ENCODE data around the gene MTHFD1L. TPM values are rescaled to one million over a fixed set of nuclear protein-coding genes. Genes with fewer than 3 reads are reported as not detected.
"Not testable (repeated sequence)": the region's sequence is repeated elsewhere in the genome, so short reads cannot be mapped to it uniquely, and the experiment has no call there.

MTHFD1L gene
- total RNA-seq, 8 experiments from 2014 or later: 23.0 to 82.3 (median 37.5) TPM

- Histone ChIP-seq H3K4me3 (no peak overlapping the region), H3K27ac (no peak overlapping the region), H3K4me1 (replicated peaks in 1 of 2) (no peaks in the 10 kb centered on the region)
- 80 to 100% (median 100%) methylated on average over 1 to 5 of the region's 5 CpGs; no CpG with 5 or more reads in 5 of the 10 experiments for WGBS, 10 experiments
- in situ Hi-C loops (cut with MboI; ENCODE audit: low pct_unique_long_range_greater_than_20kb in 2 of 9, low sequenced_read_pairs in 9 of 9, unreplicated experiment in 9 of 9): no loop called here
- ATAC-seq (replicated peaks in 6 of 8): no peak
Observed at GRCh38 chr6:151113641-151114040, 248.1 kb downstream of the MTHFD1L start.

GRCh38 chr6:151118461-151119123 lies 253.1 kb downstream of the MTHFD1L start:
- ATAC-seq (replicated peaks in 6 of 8): no peak
- H3K4me1 ChIP-seq (replicated peaks in 1 of 2): peaks cover 15 to 17% of the 10 kb centered on the region in 2 donors
- no peak overlapping the region for H3K4me3 ChIP-seq
- in situ Hi-C loops (cut with MboI; ENCODE audit: low pct_unique_long_range_greater_than_20kb in 2 of 9, low sequenced_read_pairs in 9 of 9, unreplicated experiment in 9 of 9): no loop called here
- no peak overlapping the region for H3K27ac ChIP-seq
- 57 to 100% (median 88%) methylated on average over 1 to 8 of the region's 8 CpGs; no CpG with 5 or more reads in 2 of the 10 experiments for WGBS, 10 experiments

- peak in 5 of 8 experiments; percentile 91 to 97 (median 94) for ATAC-seq (replicated peaks in 6 of 8)
- 0 to 100% (median 30%) methylated on average over 2 to 8 of the region's 11 CpGs; no CpG with 5 or more reads in 1 of the 10 experiments for WGBS, 10 experiments
- H3K27ac ChIP-seq: peak overlapping the region in 1 of 2 donors; percentile 25
- H3K4me3 ChIP-seq: no peak overlapping the region
- H3K4me1 ChIP-seq (replicated peaks in 1 of 2): peaks cover 15 to 17% of the 10 kb centered on the region in 2 donors
- in situ Hi-C loops (cut with MboI; ENCODE audit: low pct_unique_long_range_greater_than_20kb in 2 of 9, low sequenced_read_pairs in 9 of 9, unreplicated experiment in 9 of 9): no loop called here
Observed at GRCh38 chr6:151119823-151120524, 254.5 kb downstream of the MTHFD1L start.

GRCh38 chr6:151121900-151122299 lies 256.4 kb downstream of the MTHFD1L start:
- in situ Hi-C loops (cut with MboI; ENCODE audit: low pct_unique_long_range_greater_than_20kb in 2 of 9, low sequenced_read_pairs in 9 of 9, unreplicated experiment in 9 of 9): no loop called here
- WGBS, 10 experiments: 67 to 100% (median 100%) methylated on average over 1 of the region's 1 CpG; no CpG with 5 or more reads in 6 of the 10 experiments
- no peak for ATAC-seq (replicated peaks in 6 of 8)
- Histone ChIP-seq H3K4me1 (replicated peaks in 1 of 2) (peaks cover 15 to 17% of the 10 kb centered on the region in 2 donors), H3K4me3 (no peak overlapping the region), H3K27ac (no peak overlapping the region)

- H3K27ac ChIP-seq; in situ Hi-C loops (cut with MboI; ENCODE audit: low pct_unique_long_range_greater_than_20kb in 2 of 9, low sequenced_read_pairs in 9 of 9, unreplicated experiment in 9 of 9); H3K4me3 ChIP-seq; ATAC-seq (replicated peaks in 6 of 8): not testable (repeated sequence)
- peaks cover 15 to 17% of the 10 kb centered on the region in 2 donors for H3K4me1 ChIP-seq (replicated peaks in 1 of 2)
- WGBS, 10 experiments: 90 to 100% (median 97%) methylated on average over 1 to 7 of the region's 8 CpGs; no CpG with 5 or more reads in 1 of the 10 experiments
Observed at GRCh38 chr6:151123641-151124040, 258.1 kb downstream of the MTHFD1L start.

GRCh38 chr6:151125242-151125641 lies 259.7 kb downstream of the MTHFD1L start:
- in situ Hi-C loops (cut with MboI; ENCODE audit: low pct_unique_long_range_greater_than_20kb in 2 of 9, low sequenced_read_pairs in 9 of 9, unreplicated experiment in 9 of 9); H3K27ac ChIP-seq; ATAC-seq (replicated peaks in 6 of 8); H3K4me3 ChIP-seq; H3K4me1 ChIP-seq (replicated peaks in 1 of 2): not testable (repeated sequence)
- 33 to 100% (median 63%) methylated on average over 1 of the region's 2 CpGs; no CpG with 5 or more reads in 3 of the 10 experiments for WGBS, 10 experiments

GRCh38 chr6:151125651-151126416 lies 260.3 kb downstream of the MTHFD1L start:
- H3K4me1 ChIP-seq (replicated peaks in 1 of 2); H3K27ac ChIP-seq; in situ Hi-C loops (cut with MboI; ENCODE audit: low pct_unique_long_range_greater_than_20kb in 2 of 9, low sequenced_read_pairs in 9 of 9, unreplicated experiment in 9 of 9); ATAC-seq (replicated peaks in 6 of 8); H3K4me3 ChIP-seq: not testable (repeated sequence)
- WGBS, 10 experiments: 20 to 100% (median 48%) methylated on average over 1 to 5 of the region's 6 CpGs; no CpG with 5 or more reads in 2 of the 10 experiments

- H3K4me3 ChIP-seq; H3K4me1 ChIP-seq (replicated peaks in 1 of 2); in situ Hi-C loops (cut with MboI; ENCODE audit: low pct_unique_long_range_greater_than_20kb in 2 of 9, low sequenced_read_pairs in 9 of 9, unreplicated experiment in 9 of 9); H3K27ac ChIP-seq; ATAC-seq (replicated peaks in 6 of 8): not testable (repeated sequence)
- 61 to 100% (median 83%) methylated on average over 2 to 4 of the region's 4 CpGs; no CpG with 5 or more reads in 3 of the 10 experiments for WGBS, 10 experiments
Observed at GRCh38 chr6:151126417-151126724, 260.9 kb downstream of the MTHFD1L start.

- H3K27ac ChIP-seq; ATAC-seq (replicated peaks in 6 of 8); in situ Hi-C loops (cut with MboI; ENCODE audit: low pct_unique_long_range_greater_than_20kb in 2 of 9, low sequenced_read_pairs in 9 of 9, unreplicated experiment in 9 of 9); H3K4me1 ChIP-seq (replicated peaks in 1 of 2); H3K4me3 ChIP-seq: not testable (repeated sequence)
- WGBS, 10 experiments: 83 to 100% (median 96%) methylated on average over 2 to 5 of the region's 5 CpGs; no CpG with 5 or more reads in 4 of the 10 experiments
Observed at GRCh38 chr6:151127133-151127798, 261.8 kb downstream of the MTHFD1L start.

GRCh38 chr6:151128763-151129370 lies 263.4 kb downstream of the MTHFD1L start:
- no peak overlapping the region for H3K4me3 ChIP-seq
- H3K4me1 ChIP-seq (replicated peaks in 1 of 2): no peaks in the 10 kb centered on the region
- WGBS, 10 experiments: 50 to 100% (median 70%) methylated on average over 1 to 2 of the region's 5 CpGs; no CpG with 5 or more reads in 7 of the 10 experiments
- no peak overlapping the region for H3K27ac ChIP-seq
- ATAC-seq (replicated peaks in 6 of 8): peak in 2 of 8 experiments; percentile 42 to 63
- in situ Hi-C loops (cut with MboI; ENCODE audit: low pct_unique_long_range_greater_than_20kb in 2 of 9, low sequenced_read_pairs in 9 of 9, unreplicated experiment in 9 of 9): no loop called here

- in situ Hi-C loops (cut with MboI; ENCODE audit: low pct_unique_long_range_greater_than_20kb in 2 of 9, low sequenced_read_pairs in 9 of 9, unreplicated experiment in 9 of 9): no loop called here
- H3K4me3 ChIP-seq: no peak overlapping the region
- no peaks in the 10 kb centered on the region for H3K4me1 ChIP-seq (replicated peaks in 1 of 2)
- WGBS, 10 experiments: 56 to 100% (median 82%) methylated on average over 1 to 6 of the region's 6 CpGs; no CpG with 5 or more reads in 2 of the 10 experiments
- no peak overlapping the region for H3K27ac ChIP-seq
- ATAC-seq (replicated peaks in 6 of 8): no peak
Observed at GRCh38 chr6:151130329-151130728, 264.8 kb downstream of the MTHFD1L start.

GRCh38 chr6:151131324-151132007 lies 266.0 kb downstream of the MTHFD1L start:
- peak in 3 of 8 experiments; percentile 39 to 83 (median 69) for ATAC-seq (replicated peaks in 6 of 8)
- in situ Hi-C loops (cut with MboI; ENCODE audit: low pct_unique_long_range_greater_than_20kb in 2 of 9, low sequenced_read_pairs in 9 of 9, unreplicated experiment in 9 of 9): no loop called here
- H3K27ac ChIP-seq: no peak overlapping the region
- 0 to 100% (median 77%) methylated on average over 1 to 3 of the region's 3 CpGs; no CpG with 5 or more reads in 2 of the 10 experiments for WGBS, 10 experiments
- no peak overlapping the region for H3K4me3 ChIP-seq
- H3K4me1 ChIP-seq (replicated peaks in 1 of 2): peaks cover 3 to 5% of the 10 kb centered on the region in 2 donors
